HCT116 (cell line): ENCODE data around the gene ATP13A3. TPM values are rescaled to one million over a fixed set of nuclear protein-coding genes. Genes with fewer than 3 reads are reported as not detected.

Experiments
- ATAC-seq: fragments of 200-7000 bp; cut with Tn5 transposase; 2 replicates; pipeline ENCODE4 v1.9.1; 2020; ENCODE audit warnings: mild to moderate bottlenecking, moderate library complexity
- BruUV-seq: library from RNA; stranded (reverse); fragments of 400-500 nt; replicated peaks from 2 replicates; lab custom pipeline; 2021; lab: Mats Ljungman, UMichigan
- CTCF ChIA-PET: fragments of 300-600 bp; sonication (Branson Sonifier 250); formaldehyde crosslinking; loops from one replicate; lab custom pipeline; 2021; ENCODE audit warnings: antibody characterized with exemption; lab: Charles Lee
- POLR2A ChIA-PET: fragments of 300-600, 350-600 bp; sonication (Branson Sonifier 250); formaldehyde crosslinking; loops from one replicate; lab custom pipeline; 2021; ENCODE audit warnings: antibody characterized with exemption; lab: Charles Lee
- RAD21 ChIA-PET, 2 experiments: fragments of 300-600 bp; sonication (Branson Sonifier 250); formaldehyde crosslinking; loops; one replicate each; lab custom pipeline; 2023; ENCODE audit warnings: low total read pairs in 2 of 2; ENCODE audit not compliant: uncharacterized antibody in 2 of 2, unreplicated experiment in 2 of 2, low non-redundant PET in 1 of 2; lab: Charles Lee
- DNase-seq: peaks from one replicate; pipeline ENCODE4 v3.0.0-alpha.2; 2010; ENCODE audit warnings: low read depth, low spot score
- H2AFZ ChIP-seq: fragments of 200-600 bp; shearing (Covaris generic), sonication (generic); 2 replicates; pipeline ENCODE4 v1.6.1; 2017; ENCODE audit warnings: low read depth, mixed run types, mixed read lengths, antibody characterized with exemption, low read length; ENCODE audit not compliant: poor library complexity, severe bottlenecking
- H3K27ac ChIP-seq: 2 replicates; pipeline ENCODE4 v1.5.1; 2012; ENCODE audit warnings: low read depth, low read length
- H3K27me3 ChIP-seq: fragments of 200-600 bp; sonication (generic); 2 replicates; pipeline ENCODE4 v1.6.1; 2016; ENCODE audit warnings: mixed run types, low read length, mixed read lengths; ENCODE audit not compliant: insufficient read depth
- H3K36me3 ChIP-seq, 2 experiments: fragments of 200-500 bp in 1 of 2; fragments of 200-600 bp in 1 of 2; sonication (Bioruptor generic) in 1 of 2; sonication (generic) in 1 of 2; 2 replicates each; pipeline versions ENCODE4 v1.5.1 to v1.6.1; 2014 to 2016; ENCODE audit warnings: low read length in 2 of 2, inconsistent platforms in 1 of 2, mixed read lengths in 1 of 2, mixed run types in 1 of 2; ENCODE audit not compliant: insufficient read depth in 2 of 2, control insufficient read depth in 1 of 2
- H3K4me1 ChIP-seq, 2 experiments: fragments of 200-600 bp in 1 of 2; sonication (generic) in 1 of 2; 2 replicates each; pipeline versions ENCODE4 v1.5.1 to v1.6.1; 2012 to 2017; ENCODE audit warnings: low read length in 2 of 2, inconsistent platforms in 1 of 2, mild to moderate bottlenecking in 1 of 2, mixed read lengths in 1 of 2, mixed run types in 1 of 2, moderate library complexity in 1 of 2; ENCODE audit not compliant: insufficient read depth in 2 of 2, control insufficient read depth in 1 of 2
- H3K4me2 ChIP-seq: fragments of 200-600 bp; sonication (generic); 2 replicates; pipeline ENCODE4 v1.6.1; 2017; ENCODE audit warnings: mixed run types, low read length, mixed read lengths
- H3K4me3 ChIP-seq, 2 experiments: fragments of 200-600 bp in 1 of 2; sonication (generic) in 1 of 2; replicated peaks in 1 of 2; 2 replicates each; pipeline ENCODE4 v1.5.1; 2011 to 2016; ENCODE audit warnings: low read length in 2 of 2, control low read depth in 1 of 2, low read depth in 1 of 2, mild to moderate bottlenecking in 1 of 2, mixed read lengths in 1 of 2, mixed run types in 1 of 2
- H3K79me2 ChIP-seq: fragments of 200-600 bp; sonication (generic); 2 replicates; pipeline ENCODE4 v1.6.1; 2017; ENCODE audit warnings: mild to moderate bottlenecking, mixed run types, low read length, moderate library complexity, mixed read lengths; ENCODE audit not compliant: insufficient read depth
- H3K9ac ChIP-seq: fragments of 200-600 bp; sonication (generic); 2 replicates; pipeline ENCODE4 v1.6.1; 2016; ENCODE audit warnings: low read length, mixed read lengths
- H3K9me2 ChIP-seq: fragments of 200-600 bp; sonication (generic), shearing (Covaris generic); 2 replicates; pipeline ENCODE4 v1.6.1; 2017; ENCODE audit warnings: mixed run types, mild to moderate bottlenecking, moderate library complexity; ENCODE audit not compliant: insufficient read depth
- H3K9me3 ChIP-seq, 2 experiments: fragments of 200-500 bp in 1 of 2; fragments of 200-600 bp in 1 of 2; sonication (Bioruptor generic) in 1 of 2; sonication (generic) in 1 of 2; 2 replicates each; pipeline ENCODE4 v1.6.1; 2014 to 2017; ENCODE audit warnings: low read length in 2 of 2, mixed read lengths in 2 of 2, inconsistent platforms in 1 of 2, low read depth in 1 of 2, mild to moderate bottlenecking in 1 of 2, mixed run types in 1 of 2, moderate library complexity in 1 of 2; ENCODE audit not compliant: control insufficient read depth in 1 of 2, insufficient read depth in 1 of 2
- H4K20me1 ChIP-seq: fragments of 200-600 bp; sonication (generic), shearing (Covaris generic); 2 replicates; pipeline ENCODE4 v1.6.1; 2017; ENCODE audit warnings: mixed run types, mild to moderate bottlenecking, moderate library complexity; ENCODE audit not compliant: insufficient read depth
- CBX3 ChIP-seq: IDR thresholded peaks from 2 replicates; pipeline ENCODE4 v1.6.1; 2012; ENCODE audit warnings: low read depth
- CEBPB ChIP-seq: IDR thresholded peaks from 2 replicates; pipeline ENCODE4 v1.6.1; 2012; ENCODE audit warnings: low read depth
- EGR1 ChIP-seq: IDR thresholded peaks from 2 replicates; pipeline ENCODE4 v1.6.1; 2012; ENCODE audit warnings: low read depth
- EZH2 ChIP-seq: fragments of 200-600 bp; sonication (generic); IDR thresholded peaks from 2 replicates; pipeline ENCODE4 v1.6.1; 2017; ENCODE audit warnings: antibody characterized with exemption, mixed run types
- EZH2phosphoT487 ChIP-seq: fragments of 200-600 bp; IDR thresholded peaks from 2 replicates; pipeline ENCODE4 v1.6.1; 2018; ENCODE audit warnings: antibody characterized with exemption, borderline replicate concordance
- JUND ChIP-seq: IDR thresholded peaks from 2 replicates; pipeline ENCODE4 v1.6.1; 2012
- POLR2A ChIP-seq: IDR thresholded peaks from 2 replicates; pipeline ENCODE4 v1.7.0; 2011; ENCODE audit warnings: borderline replicate concordance; ENCODE audit not compliant: insufficient read depth, insufficient read length; ENCODE audit errors: extremely low read depth
- RAD21 ChIP-seq: IDR thresholded peaks from 2 replicates; pipeline ENCODE4 v1.6.1; 2012; ENCODE audit warnings: low read depth, mild to moderate bottlenecking
- SIN3A ChIP-seq: IDR thresholded peaks from 2 replicates; pipeline ENCODE4 v1.6.1; 2012; ENCODE audit warnings: low read depth
- SP1 ChIP-seq: IDR thresholded peaks from 2 replicates; pipeline ENCODE4 v1.6.1; 2012; ENCODE audit warnings: low read depth
- SRF ChIP-seq: IDR thresholded peaks from 2 replicates; pipeline ENCODE4 v1.6.1; 2012; ENCODE audit warnings: low read depth
- TCF7L2 ChIP-seq: IDR thresholded peaks from 2 replicates; pipeline ENCODE4 v1.7.0; 2011; ENCODE audit warnings: borderline replicate concordance, inconsistent platforms; ENCODE audit not compliant: insufficient read depth, insufficient read length; ENCODE audit errors: extremely low read depth
- YY1 ChIP-seq: IDR thresholded peaks from 2 replicates; pipeline ENCODE4 v1.6.1; 2011; ENCODE audit warnings: low read length, low read depth, moderate library complexity, mild to moderate bottlenecking; ENCODE audit not compliant: insufficient replicate concordance; ENCODE audit errors: extremely low read depth
- ZFX ChIP-seq: fragments of 450-650 bp; IDR thresholded peaks from 2 replicates; pipeline ENCODE4 v1.6.1; 2017
- intact Hi-C: fragments of 100-400 bp; cut with micrococcal nuclease; formaldehyde crosslinking; loops from 2 replicates; pipeline ENCODE4 v1.10.0; 2022
- total RNA-seq: library from RNA; stranded (reverse); gene quantifications from one replicate; pipeline ENCODE4 v1.2.1, GENCODE V29; 2021; ENCODE audit not compliant: unreplicated experiment
- TF ChIP-seq, protein P1 (sequence below): IDR thresholded peaks from 2 replicates; pipeline ENCODE4 v1.6.1; 2012; ENCODE audit warnings: low read depth
- TF ChIP-seq, protein P2 (sequence below): IDR thresholded peaks from 2 replicates; pipeline ENCODE4 v1.6.1; 2012

The ATP13A3 gene
- total RNA-seq, 1 experiment from 2014 or later: 139 TPM

DNA sequence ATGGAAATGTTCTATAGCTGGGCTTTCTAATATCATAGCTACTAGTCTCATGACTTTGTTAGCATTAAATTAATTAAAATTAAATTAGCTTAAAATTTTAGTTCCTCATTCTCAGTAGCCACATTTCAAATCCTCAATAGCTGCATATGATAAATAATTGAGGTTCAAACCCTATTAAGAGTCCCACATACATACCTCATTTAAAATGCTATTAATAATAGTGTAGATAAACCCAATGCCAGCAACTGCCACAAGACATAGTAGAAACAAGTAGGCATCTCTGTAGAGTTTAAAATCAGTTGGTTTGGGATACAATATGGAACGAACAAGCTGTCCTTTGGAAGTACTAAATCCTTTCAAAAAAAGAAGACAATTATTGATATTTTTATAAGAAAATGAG lies 39.1 kb downstream of the ATP13A3 start:
- no peak for TF ChIP-seq SP1
- no peak for TF ChIP-seq JUND
- TF ChIP-seq, protein P1, sequence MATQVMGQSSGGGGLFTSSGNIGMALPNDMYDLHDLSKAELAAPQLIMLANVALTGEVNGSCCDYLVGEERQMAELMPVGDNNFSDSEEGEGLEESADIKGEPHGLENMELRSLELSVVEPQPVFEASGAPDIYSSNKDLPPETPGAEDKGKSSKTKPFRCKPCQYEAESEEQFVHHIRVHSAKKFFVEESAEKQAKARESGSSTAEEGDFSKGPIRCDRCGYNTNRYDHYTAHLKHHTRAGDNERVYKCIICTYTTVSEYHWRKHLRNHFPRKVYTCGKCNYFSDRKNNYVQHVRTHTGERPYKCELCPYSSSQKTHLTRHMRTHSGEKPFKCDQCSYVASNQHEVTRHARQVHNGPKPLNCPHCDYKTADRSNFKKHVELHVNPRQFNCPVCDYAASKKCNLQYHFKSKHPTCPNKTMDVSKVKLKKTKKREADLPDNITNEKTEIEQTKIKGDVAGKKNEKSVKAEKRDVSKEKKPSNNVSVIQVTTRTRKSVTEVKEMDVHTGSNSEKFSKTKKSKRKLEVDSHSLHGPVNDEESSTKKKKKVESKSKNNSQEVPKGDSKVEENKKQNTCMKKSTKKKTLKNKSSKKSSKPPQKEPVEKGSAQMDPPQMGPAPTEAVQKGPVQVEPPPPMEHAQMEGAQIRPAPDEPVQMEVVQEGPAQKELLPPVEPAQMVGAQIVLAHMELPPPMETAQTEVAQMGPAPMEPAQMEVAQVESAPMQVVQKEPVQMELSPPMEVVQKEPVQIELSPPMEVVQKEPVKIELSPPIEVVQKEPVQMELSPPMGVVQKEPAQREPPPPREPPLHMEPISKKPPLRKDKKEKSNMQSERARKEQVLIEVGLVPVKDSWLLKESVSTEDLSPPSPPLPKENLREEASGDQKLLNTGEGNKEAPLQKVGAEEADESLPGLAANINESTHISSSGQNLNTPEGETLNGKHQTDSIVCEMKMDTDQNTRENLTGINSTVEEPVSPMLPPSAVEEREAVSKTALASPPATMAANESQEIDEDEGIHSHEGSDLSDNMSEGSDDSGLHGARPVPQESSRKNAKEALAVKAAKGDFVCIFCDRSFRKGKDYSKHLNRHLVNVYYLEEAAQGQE: no peak
- TF ChIP-seq CBX3: no peak
- TF ChIP-seq ZFX: no peak
- no peak for TF ChIP-seq EZH2phosphoT487
- TF ChIP-seq YY1: no peak
- TF ChIP-seq CEBPB: no peak
- TF ChIP-seq, protein P2, sequence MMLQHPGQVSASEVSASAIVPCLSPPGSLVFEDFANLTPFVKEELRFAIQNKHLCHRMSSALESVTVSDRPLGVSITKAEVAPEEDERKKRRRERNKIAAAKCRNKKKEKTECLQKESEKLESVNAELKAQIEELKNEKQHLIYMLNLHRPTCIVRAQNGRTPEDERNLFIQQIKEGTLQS: no peak
- TF ChIP-seq EGR1: no peak
- no peak for TF ChIP-seq RAD21
- TF ChIP-seq TCF7L2: no peak
- no peak for TF ChIP-seq POLR2A
- no peak for TF ChIP-seq SRF
- TF ChIP-seq EZH2: no peak
- TF ChIP-seq SIN3A: no peak
- TF ChIP-seq, all 23 proteins: peak for 0
- Histone ChIP-seq H3K27ac (no peak overlapping the region), H3K9me2 (no peaks in the 10 kb centered on the region; the same call in 1 of the 2 replicates), H2AFZ (no peak overlapping the region), H3K79me2 (peaks cover 8% of the 10 kb centered on the region; the same call in 1 of the 2 replicates), H3K4me1 (no peaks in the 10 kb centered on the region), H3K4me2 (no peak overlapping the region), H3K9me3 (no peaks in the 10 kb centered on the region), H3K27me3 (no peaks in the 10 kb centered on the region), H3K9ac (no peak overlapping the region), H4K20me1 (no peaks in the 10 kb centered on the region), H3K4me3 (no peak overlapping the region), H3K36me3 (peaks cover 30 to 40% of the 10 kb centered on the region in 2 experiments; a peak in 2 of 4 replicates)
- ChIA-PET POLR2A (no interaction called here), RAD21 (interaction anchor here in 1 of 2 experiments (0.7 kb wide), 1 partner anchor 24 kb away, joined by 3 read pairs; no protein-coding TSS in a partner anchor), CTCF (interaction anchor here (0.9 to 2.2 kb wide), 3 partner anchors 25 to 147 kb away, joined by 3 to 7 read pairs (median 3); no protein-coding TSS in a partner anchor)
- intact Hi-C loops: no loop called here
- no peak for DNase-seq
- no peak for ATAC-seq
- BruUV-seq: no TSS peak
